ELR (cell line): ENCODE data around the gene HOXA5.

ENCODE experiments used
- DNase-seq: peaks from one replicate; pipeline ENCODE4 v3.0.0-alpha.2; 2015; ENCODE audit warnings: low read depth

Gene HOXA5

DNA sequence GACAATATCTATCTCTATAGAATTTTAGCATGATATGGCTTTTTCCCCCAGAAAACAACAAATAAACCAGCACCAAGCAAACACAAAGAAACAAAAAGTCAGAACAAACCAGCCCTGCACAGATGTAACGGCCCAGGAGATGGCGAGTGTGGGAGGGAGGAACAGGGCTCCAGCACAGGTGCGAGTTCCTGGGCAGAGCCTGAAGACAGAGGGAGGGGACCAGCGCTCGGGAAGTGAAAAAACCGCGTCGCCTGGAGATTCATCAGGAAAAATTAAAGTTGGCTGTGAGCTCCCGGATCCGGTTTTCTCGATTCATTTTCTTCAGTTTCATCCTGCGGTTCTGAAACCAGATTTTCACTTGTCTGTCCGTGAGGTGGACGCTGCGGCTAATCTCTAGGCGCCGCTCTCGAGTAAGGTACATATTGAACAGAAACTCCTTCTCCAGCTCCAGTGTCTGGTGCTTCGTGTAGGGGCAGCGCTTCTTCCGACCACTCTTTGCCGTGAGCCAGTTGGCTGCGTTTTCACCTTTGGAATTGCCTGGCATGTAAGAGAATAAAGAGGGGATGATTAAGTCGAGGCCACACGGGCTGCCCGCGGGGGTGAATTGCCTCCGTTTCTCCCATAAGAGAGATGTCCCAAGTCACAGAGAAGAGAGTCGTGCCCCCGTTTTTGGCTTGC lies 28.3 kb upstream of the HOXA5 start:
- DNase-seq = peak; percentile 78

DNA sequence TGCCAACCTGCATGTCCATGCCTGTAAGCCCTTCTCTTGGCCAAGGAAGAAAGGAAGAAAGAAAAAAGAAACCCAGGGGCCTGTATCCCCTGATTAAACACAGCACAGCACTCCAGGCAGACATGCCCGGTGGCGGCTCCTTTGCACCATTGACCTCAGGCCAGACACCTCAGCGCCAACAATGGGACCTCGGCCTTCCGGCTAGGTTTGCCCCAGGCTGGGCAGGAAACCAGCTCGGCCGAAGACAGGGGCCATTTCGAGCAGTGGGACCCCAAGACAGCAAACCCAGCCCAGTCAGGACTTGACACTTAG lies 27.8 kb upstream of the HOXA5 start:
- peak; percentile 86 for DNase-seq

DNA sequence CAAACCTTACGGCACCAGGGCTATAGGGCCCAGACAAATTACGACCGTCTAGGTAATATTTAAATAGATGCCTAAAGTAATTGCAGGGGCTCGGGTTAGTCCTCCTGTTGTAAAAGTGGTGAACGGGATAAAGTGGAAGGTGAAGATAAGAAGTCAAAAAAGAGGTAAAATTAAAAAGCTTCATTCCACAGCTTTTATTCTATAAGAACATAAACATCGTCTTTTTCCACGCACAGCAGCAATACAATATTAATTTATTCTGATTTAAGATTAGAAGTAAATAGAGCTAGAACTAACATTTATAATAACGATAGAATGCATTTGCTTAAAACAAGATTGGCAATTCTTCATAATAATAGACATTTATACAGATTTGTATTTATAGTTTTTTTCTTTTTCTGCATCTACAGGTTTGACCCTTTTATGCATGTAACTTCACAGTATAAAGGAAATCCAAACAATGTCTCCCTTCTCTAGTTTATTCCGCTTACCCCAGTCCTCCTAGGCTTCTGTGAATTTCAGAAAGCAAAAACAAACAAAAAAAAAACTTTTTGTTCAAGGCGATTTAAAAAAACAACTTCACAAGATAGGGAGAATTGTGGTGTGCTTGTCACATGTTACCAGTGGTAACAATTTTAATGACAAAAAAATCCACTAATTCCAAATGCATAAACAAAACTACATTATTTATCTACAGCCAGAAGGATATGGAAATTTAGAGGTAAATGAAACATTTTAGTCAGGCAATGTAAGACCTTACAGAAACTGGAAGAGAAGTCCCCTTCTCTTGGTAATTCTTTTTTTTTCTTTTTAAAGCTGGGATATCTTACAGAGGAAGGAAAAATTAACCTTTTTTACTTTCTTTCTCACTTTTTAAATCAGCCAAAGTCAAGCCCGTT lies 27.2 kb upstream of the HOXA5 start:
- DNase-seq = peak; percentile 34

DNA sequence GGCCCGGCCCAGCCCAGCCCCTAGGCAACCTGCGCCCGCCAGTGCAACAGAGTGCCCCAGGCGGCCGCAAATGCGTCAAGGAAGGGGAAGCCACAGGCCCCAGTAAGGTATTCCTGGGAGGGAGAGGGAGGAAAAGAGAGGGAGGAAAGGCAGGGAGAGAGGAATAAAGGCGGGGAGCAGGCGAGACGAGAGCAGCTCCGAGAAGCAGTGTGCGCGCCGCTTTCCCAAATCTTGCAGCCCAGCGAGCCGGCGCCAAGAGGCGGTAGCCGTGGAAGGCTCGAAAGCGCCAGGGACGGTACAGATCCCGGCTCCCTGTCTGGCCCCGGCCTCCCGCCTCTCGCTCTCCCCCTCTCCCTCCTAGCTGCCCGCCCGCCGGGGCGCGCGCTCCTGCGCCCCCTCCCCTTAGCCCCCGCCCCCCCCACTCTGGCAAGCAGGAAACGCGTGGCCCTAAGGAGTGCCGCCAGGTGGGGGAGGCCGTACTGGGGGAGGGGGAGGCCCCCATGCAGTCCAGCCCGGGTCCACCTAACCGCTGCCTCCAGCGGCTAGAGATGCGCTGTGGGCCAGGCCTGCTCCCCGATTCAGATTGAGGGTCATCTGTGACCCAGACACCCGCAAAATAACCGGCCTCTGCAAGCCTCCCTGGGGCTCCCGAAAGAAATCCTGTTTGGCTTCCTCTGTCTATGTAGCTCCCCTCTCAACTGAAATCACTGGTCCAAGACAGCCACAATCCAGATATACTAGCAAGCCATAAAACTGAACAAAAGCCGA lies 26.4 kb upstream of the HOXA5 start:
- DNase-seq = peak; percentile 91

DNA sequence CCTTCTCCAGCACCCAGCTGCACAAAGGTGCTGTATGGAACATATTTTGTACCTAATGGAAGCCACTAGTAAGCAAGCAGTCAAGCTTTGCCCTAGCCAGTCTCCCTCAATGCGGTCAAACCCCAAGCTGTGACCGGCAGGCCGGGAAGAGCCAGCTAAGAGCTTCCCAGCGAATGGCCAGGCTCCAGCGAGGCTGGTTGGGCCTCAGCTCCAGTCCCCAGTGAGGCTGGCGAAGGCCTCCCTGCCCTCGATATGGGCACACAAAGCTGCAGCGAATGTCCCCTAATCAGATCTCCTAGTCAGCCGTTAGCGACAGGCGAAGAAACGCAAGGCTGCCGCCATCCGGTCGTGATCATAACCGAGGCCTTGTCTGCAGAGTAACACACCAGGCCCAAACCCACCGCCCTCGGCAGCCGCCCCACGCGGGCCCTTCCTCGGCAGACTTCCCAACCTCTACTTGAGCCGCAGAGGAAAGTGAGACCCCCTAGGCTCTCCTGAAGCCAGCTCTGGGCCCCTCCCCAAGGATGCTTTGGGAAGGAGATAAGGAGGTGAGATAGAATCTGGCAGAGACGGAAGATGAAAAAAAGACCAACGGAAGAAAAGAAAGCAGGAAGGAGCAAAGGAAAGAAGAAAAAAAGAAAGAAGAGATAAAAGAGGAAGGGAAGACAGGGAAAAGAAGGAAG lies 24.9 kb upstream of the HOXA5 start:
- DNase-seq = peak; percentile 81

DNA sequence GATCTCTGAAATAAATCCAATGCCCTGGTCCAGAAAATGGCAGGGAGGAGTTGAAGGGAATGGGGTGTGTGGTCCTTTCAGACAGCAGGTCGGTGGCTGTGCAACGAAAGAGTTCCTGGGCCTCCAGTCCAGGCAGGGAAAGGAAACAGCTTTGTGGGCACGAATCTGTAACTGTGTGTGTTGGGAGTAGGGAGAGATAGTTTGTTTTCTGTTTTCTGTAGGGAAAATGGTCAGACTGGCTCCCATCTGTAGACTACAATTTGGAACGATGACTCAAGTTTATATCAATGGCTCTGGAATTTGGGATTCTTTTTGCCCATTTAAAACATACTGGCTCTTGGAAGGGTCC lies 24.4 kb upstream of the HOXA5 start:
- DNase-seq = peak; percentile 84

DNA sequence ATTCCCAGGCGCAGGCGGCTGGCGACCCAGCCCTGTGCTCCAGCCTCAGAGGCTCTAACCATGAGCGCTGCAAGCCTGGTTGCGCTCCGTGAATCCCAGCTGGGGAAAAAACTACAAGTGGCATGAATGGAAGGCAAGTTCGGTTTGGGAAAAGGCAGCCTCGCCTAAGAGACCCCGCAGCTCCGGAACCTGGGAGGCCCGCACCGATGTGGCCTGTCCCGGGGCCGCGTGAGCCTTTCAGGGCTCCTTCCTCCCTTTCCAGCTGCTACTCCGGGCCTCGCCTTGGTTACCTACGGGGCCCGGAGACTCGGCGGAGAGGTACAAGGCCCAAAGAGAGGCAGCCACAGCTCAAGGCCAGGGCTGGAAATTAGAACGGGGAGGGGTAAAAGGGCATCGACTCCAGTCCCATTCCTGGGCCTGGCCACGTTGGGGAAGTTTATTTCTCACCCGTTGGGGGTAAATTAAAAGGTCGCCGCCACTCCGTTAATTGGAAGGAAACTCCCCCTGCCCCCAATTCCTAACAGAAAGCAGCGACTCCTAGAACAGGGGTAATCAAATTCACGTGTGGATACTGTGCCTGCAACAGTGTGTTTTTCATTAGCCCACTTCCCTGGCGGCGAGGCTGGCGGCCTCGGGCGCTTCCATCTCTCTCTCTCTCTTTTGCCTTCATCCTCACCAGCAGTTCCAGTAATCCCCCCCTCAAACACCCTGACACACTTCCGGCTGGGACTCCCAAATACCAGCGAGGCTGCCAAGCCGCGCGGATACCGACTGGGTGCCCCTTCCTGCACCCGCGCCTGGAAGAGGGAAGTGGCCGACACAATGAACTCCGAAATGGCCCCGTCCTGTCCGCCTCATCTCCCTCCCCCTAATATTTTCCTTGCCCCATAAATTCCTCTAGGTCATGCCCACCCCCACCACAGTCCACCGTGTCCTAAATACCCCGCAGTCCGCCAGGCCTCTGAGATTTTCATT lies 23.3 kb upstream of the HOXA5 start:
- peak; percentile 89 for DNase-seq

DNA sequence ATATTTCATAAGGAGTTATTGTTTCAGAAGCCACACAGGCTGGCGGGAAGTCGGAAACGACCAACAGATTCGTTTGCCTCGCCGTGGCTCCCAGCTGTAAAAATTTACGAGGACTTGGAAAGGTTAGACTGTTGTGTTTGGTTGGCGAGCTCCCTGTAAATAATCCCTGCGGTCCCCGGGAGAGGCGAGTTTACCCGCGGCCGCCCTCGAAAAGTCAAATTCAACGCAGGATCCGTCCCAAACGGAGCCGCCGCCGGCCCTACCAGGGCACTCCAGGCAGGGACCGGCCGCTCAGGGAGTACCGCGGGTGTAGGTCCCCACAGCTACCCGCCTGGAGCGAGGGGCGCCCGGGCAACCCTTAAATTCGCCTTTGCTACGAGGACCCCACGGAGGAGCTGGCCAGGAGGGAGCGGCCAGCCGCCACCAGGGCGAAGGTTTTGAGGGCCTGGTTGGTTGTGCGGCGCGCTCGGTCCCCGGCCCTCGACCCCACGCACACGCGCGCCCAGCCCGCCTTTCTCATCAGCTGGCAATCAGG lies 22.6 kb upstream of the HOXA5 start:
- DNase-seq = peak; percentile 57

DNA sequence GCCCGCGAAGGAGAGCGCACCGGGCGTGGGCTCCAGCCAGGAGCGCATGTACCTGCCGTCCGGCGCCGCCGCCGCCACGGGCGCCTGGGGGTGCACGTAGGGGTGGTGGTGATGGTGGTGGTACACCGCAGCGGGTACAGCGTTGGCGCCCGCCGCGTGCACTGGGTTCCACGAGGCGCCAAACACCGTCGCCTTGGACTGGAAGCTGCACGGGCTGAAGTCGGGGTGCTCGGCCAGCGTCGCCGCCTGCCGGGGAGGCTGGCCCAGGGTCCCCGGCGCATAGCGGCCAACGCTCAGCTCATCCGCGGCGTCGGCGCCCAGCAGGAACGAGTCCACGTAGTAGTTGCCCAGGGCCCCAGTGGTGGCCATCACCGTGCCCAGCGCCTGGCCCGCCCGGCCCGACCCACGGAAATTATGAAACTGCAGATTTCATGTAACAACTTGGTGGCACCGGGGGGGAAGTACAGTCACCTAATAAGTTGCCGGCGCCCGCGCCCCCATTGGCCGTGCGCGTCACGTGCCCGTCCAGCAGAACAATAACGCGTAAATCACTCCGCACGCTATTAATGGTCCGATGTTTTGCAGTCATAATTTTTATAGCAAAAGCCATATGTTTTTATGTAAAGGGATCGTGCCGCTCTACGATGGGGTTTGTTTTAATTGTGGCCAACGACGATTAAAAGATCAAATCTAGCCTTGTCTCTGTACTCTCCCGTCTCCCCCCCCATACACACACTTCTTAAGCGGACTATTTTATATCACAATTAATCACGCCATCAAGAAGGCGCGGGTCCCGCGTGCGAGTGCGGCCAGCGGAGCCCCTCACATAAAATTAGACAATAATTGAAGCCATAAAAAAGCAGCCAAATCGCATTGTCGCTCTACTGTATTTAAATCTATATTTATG lies 21.9 kb upstream of the HOXA5 start, which contains the start of gene HOXA9:
TSS of gene HOXA9 (minus strand) at position 449 of the 907 bp plus-strand sequence. CDS start at position 369, 80 bp downstream.
- peak; percentile 73 for DNase-seq

DNA sequence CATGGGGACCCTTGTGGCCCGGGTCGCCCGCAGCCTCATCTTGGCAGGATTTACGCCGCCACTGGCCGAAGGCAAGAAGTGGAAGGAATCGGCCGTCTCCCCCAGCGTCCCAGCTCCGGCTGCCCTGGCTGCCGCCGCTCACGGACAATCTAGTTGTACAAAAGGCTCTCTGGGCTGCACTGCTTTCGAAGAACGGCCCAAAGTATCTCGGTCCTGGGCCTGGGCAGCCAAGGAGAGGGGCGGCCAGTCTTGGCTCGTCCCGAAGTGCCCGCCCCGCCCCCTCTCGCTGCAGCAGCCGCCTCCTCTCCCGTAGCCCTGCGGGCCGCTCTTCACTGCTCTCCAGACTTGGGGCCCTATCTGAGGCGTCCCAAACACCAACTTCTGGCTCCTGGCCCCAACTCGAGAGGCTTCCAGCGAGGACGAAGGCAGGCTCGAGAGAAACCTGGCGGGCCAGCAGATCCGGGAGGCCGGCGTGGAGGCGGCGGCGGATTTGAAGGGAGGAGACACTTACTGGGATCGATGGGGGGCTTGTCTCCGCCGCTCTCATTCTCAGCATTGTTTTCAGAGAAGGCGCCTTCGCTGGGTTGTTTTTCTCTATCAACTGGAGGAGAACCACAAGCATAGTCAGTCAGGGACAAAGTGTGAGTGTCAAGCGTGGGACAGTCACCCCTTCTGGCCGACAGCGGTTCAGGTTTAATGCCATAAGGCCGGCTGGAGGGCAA lies 21.0 kb upstream of the HOXA5 start:
- DNase-seq = no peak

DNA sequence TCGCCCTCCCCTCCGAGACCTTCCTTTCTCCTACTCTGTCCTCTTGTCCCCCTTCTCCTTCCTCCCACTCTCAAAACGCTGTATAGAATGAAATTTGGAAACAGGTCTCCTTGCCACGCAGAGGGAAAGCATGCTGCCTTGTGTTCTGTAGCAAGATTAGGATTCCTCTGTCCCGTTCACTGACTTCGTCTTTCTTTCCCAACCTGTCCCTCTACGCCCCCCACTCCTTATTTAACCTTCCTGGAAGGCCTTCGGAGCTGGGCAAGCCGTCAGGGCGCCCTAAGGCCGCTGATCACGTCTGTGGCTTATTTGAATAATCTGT lies 20.5 kb upstream of the HOXA5 start:
- no peak for DNase-seq

DNA sequence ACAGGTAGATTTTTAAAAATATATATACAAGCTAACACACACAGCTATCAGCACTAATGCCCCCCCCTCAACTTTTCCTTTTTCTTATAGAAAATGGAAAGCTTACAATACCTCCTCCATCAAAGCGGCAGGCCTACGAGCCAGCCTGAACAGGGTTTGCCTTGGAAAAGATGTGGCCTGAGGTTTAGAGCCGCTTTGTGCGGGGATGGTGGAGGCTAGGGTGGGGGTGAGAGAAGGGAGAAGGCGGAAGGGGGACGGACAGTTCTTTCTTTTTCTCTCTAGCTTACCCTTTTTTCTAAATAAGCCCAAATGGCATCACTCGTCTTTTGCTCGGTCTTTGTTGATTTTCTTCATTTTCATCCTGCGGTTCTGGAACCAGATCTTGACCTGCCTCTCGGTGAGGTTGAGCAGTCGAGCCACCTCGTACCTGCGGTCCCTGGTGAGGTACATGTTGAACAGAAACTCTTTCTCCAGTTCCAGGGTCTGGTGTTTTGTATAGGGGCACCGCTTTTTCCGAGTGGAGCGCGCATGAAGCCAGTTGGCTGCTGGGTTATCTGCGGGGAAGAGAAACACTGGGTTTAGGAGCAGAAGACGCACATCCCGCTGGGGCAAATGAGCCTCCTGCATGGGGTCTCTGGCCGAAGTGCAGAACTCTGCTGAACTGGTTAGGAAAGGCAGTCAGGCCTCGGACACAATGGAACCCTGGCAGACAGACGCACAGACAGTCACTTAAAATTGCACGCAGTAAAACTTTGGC lies 20.0 kb upstream of the HOXA5 start:
- DNase-seq = no peak

DNA sequence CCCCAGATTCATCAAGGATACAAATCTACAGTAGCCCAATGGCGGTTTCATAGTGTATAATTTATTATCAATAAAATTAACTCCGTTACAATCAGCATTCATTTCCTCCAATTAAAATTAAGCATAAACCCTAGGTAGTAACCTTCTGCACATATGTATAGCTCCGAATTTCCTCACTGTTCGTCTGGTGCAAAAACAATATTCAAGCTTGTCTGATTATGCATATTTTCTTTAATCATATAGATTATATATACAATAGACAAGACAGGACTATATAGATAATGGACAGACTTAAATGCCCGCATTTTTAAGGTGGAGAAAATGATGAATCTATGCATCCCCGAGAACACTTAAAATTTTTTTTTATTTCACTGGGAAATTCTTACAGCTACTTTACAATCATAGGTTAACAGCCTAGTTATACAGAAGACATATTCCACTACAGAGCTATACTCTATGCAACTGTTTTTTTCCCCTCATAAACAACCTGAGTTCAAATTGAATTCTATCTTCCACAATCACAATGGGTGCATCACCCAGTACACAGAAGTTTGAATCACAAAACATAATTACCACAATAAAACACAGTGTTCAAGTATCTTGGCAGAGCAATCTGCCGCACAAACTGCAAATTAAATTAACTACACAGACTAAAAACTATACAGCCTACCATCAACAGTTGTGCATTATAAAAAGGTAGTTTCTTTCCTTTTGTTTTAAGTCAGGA lies 19.2 kb upstream of the HOXA5 start:
- DNase-seq = no peak

DNA sequence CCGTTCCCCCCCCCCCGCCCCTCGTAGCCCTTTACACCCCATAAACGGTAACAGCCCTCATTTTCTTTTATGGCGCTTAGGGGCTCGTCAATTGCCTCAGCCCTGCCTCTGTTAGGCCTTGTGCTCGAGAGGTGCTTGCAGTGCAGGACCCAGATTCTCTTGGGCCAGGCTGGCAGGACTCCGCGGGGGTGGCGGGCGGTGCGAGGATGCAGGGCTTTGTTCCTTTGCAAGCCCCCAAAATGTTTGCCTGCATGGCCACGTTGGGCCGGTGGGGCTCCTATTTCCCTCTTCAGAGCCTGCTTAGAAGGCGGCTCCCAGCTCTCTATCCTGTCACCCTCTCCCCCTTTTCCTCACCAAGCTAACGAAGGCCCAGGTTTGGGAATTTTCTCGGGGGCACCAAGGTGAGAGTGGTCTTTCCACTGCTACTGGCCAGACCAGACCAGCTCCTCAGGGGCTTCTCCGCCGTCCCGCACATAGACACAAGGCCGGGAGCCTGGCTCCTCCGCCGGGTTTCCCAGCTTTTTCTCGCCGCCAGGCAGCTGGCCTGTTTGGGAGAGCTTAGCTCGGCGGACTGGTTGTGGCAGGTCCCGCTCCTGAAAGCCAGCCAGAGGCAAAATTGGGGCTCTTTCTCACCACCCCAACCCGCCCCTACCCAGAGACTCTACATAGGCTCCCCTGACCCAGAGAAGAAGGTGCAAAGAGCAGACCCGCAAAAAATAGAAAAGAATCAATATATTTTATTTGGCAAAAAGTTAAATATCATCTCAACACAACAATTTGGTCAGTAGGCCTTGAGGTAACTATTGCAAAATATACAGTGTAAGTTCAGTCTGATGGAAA lies 18.5 kb upstream of the HOXA5 start:
- no peak for DNase-seq

DNA sequence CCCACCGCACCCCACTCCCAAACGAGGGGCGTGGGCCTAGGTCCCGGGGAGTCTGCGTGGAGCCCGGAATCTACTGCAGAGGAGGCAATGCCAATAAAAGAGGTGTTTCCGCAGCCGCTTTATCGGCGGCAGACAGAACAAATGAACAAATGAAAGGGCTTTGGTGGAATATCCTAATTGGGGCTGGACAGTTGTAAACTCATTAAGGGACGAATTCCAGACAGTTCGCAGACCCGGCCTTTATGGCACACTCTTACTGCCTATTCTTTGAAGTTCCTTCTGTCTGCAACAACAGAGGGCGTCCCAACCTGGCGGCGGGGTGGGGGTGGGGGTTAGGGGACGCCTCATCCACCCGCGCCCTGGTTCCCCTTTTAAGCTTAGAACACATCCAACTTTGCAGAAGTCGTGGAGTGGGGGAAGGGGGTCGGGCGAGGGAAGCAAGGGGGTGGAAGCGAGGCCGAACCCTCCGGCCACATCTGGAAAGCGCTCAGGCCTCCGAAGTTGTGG lies 17.8 kb upstream of the HOXA5 start:
- no peak for DNase-seq

DNA sequence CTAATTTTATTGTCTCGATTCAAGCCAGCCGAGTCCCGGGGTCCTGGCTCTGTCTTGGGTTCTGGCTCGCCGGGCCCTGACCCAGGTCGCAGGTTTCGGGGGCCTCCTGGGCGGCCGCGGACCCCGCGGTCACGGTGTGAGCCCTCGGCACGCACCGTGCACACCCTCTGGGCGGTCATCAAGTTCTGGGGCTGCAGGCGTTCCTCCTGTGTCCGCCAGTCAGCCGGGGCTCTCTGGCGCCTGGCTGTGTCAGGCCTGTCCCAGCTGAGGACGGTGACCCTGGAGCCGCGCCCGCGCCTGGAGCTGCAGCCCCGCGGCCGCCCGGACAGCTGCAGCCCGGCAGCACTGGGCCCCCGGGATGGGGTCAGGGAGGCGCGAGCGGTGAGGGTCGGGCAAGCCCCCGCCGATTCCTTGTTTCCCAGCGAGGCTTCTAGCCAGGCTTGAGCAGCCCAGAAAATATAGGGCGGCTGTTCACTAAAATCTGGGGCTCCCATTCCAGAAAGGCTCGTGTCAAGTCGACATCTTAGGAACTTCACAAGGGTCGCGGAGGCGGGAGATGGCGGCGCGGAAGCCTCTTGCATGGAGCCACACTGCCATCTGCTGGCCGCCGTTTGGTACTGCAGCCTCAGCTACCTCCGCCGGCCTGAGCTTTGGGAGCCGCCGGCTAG lies 17.2 kb upstream of the HOXA5 start:
- DNase-seq = peak; percentile 90
